GM19193 (cell line): Measurements from ENCODE around the gene GLIS1.

Experiments used
- POLR2A ChIP-seq: IDR thresholded peaks from 4 replicates; pipeline ENCODE4 v1.6.1; 2011; ENCODE audit not compliant: insufficient read depth, insufficient read length; ENCODE audit errors: extremely low read depth

The GLIS1 gene

GRCh38 chr1:53662169-53662568 lies 76.8 kb downstream of the GLIS1 start:
- TF ChIP-seq POLR2A = no peak

- TF ChIP-seq POLR2A = no peak
Observed at GRCh38 chr1:53661496-53661895, 77.5 kb downstream of the GLIS1 start.

GRCh38 chr1:53660666-53661065 lies 78.3 kb downstream of the GLIS1 start:
- TF ChIP-seq POLR2A = no peak

GRCh38 chr1:53659436-53659835 lies 79.5 kb downstream of the GLIS1 start:
- TF ChIP-seq POLR2A = no peak

- TF ChIP-seq POLR2A = no peak
Observed at GRCh38 chr1:53658489-53659230, 80.3 kb downstream of the GLIS1 start.

- TF ChIP-seq POLR2A = no peak
Observed at GRCh38 chr1:53657891-53658396, 81.0 kb downstream of the GLIS1 start.

GRCh38 chr1:53657531-53657805 lies 81.5 kb downstream of the GLIS1 start:
- TF ChIP-seq POLR2A = no peak

GRCh38 chr1:53656747-53657530 lies 82.0 kb downstream of the GLIS1 start:
- TF ChIP-seq POLR2A = no peak

- no peak for TF ChIP-seq POLR2A
Observed at GRCh38 chr1:53655931-53656746, 82.8 kb downstream of the GLIS1 start.

- no peak for TF ChIP-seq POLR2A
Observed at GRCh38 chr1:53654216-53655210, 84.5 kb downstream of the GLIS1 start.

GRCh38 chr1:53653631-53654030 lies 85.3 kb downstream of the GLIS1 start:
- TF ChIP-seq POLR2A = no peak

GRCh38 chr1:53653200-53653575 lies 85.8 kb downstream of the GLIS1 start:
- no peak for TF ChIP-seq POLR2A

- TF ChIP-seq POLR2A = no peak
Observed at GRCh38 chr1:53652441-53653199, 86.3 kb downstream of the GLIS1 start.
